GM21619 (cell line): Measurements from ENCODE around the gene MATCAP1.

Source experiments
- ATAC-seq: cut with Tn5 transposase; IDR thresholded peaks from one replicate; pipeline ENCODE4 v1.9.1; 2021; ENCODE audit not compliant: unreplicated experiment

Gene MATCAP1

GRCh38 chr16:67144943-67145342, 38.8 kb downstream of the MATCAP1 start:
- ATAC-seq = no peak

GRCh38 chr16:67142342-67142741, 41.4 kb downstream of the MATCAP1 start:
- no peak for ATAC-seq

- ATAC-seq = no peak
Measured at GRCh38 chr16:67141391-67141790, 42.4 kb downstream of the MATCAP1 start.

- no peak for ATAC-seq
Measured at GRCh38 chr16:67137605-67138004, 46.2 kb downstream of the MATCAP1 start.

GRCh38 chr16:67129422-67129821, 54.3 kb downstream of the MATCAP1 start:
- ATAC-seq = no peak

GRCh38 chr16:67128887-67129286, 54.9 kb downstream of the MATCAP1 start:
- no peak for ATAC-seq

GRCh38 chr16:67128417-67128816, 55.3 kb downstream of the MATCAP1 start:
- no peak for ATAC-seq
